ENCODE measurements around the gene VSTM2B. TPM values are rescaled to one million over a fixed set of nuclear protein-coding genes. Genes with fewer than 3 reads are reported as not detected.

The VSTM2B gene
- total and polyA plus RNA-seq, 2 of the 13 experiments (the other 11 are each of a cell fraction or from before 2014, with no cell fraction given) = not detected

- TF ChIP-seq ZBED4 (CRISPR knock-in tag; IDR thresholded peaks at IDR 0.05; ENCODE audit: borderline replicate concordance) (no peak), CTCF (CRISPR knock-in tag; IDR thresholded peaks at IDR 0.05) (no peak), ZNF652 (CRISPR knock-in tag; IDR thresholded peaks at IDR 0.05; ENCODE audit: borderline replicate concordance, low read depth) (no peak), MTF2 (CRISPR knock-in tag; IDR thresholded peaks at IDR 0.05; ENCODE audit: borderline replicate concordance) (no peak), U2AF2 (IDR thresholded peaks at IDR 0.05; ENCODE audit: low read depth, low read length) (no peak), ZNF790 (CRISPR knock-in tag; IDR thresholded peaks at IDR 0.05; ENCODE audit: borderline replicate concordance) (no peak), ZNF589 (CRISPR knock-in tag; conservative IDR thresholded peaks at IDR 0.05) (no peak), CSRNP1 (CRISPR knock-in tag; IDR thresholded peaks at IDR 0.05) (no peak), POLR2AphosphoS5 (IDR thresholded peaks at IDR 0.05; ENCODE audit: low read depth, low read length) (no peak)
Observed at GRCh38 chr19:29476528-29476927, 49.3 kb upstream of the VSTM2B start (continued).
